ENCODE results near the gene MCM10.

DNA sequence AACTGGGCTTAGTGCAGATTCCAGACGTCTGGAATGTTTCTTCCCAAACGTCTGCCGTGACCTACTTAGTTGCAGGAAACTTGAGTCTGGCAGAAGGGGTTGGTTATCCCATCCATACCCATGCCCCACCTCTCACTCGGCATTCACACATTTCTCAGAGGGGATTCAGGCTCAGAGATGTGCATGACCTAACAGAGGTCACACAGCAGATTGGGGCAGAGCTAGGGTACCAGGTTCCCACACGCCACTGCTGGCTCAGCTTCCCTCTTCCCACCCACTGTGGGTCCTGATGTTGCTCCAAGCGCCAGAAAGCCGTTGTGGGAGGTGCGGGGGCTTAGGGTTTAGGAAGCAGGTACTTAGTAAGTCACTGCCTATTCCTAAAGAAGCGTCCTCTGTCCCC, 69.8 kb downstream of the MCM10 start:
- TF ChIP-seq, protein P1, sequence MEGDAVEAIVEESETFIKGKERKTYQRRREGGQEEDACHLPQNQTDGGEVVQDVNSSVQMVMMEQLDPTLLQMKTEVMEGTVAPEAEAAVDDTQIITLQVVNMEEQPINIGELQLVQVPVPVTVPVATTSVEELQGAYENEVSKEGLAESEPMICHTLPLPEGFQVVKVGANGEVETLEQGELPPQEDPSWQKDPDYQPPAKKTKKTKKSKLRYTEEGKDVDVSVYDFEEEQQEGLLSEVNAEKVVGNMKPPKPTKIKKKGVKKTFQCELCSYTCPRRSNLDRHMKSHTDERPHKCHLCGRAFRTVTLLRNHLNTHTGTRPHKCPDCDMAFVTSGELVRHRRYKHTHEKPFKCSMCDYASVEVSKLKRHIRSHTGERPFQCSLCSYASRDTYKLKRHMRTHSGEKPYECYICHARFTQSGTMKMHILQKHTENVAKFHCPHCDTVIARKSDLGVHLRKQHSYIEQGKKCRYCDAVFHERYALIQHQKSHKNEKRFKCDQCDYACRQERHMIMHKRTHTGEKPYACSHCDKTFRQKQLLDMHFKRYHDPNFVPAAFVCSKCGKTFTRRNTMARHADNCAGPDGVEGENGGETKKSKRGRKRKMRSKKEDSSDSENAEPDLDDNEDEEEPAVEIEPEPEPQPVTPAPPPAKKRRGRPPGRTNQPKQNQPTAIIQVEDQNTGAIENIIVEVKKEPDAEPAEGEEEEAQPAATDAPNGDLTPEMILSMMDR (IDR thresholded peaks at IDR 0.05): no peak
- no peak for TF ChIP-seq POLR2A (IDR thresholded peaks at IDR 0.05)
- TF ChIP-seq EP300 (IDR thresholded peaks at IDR 0.05): no peak
- TF ChIP-seq POLR2AphosphoS5 (IDR thresholded peaks at IDR 0.05): no peak
